ENCODE results near the gene MYOZ1.

Gene MYOZ1

DNA sequence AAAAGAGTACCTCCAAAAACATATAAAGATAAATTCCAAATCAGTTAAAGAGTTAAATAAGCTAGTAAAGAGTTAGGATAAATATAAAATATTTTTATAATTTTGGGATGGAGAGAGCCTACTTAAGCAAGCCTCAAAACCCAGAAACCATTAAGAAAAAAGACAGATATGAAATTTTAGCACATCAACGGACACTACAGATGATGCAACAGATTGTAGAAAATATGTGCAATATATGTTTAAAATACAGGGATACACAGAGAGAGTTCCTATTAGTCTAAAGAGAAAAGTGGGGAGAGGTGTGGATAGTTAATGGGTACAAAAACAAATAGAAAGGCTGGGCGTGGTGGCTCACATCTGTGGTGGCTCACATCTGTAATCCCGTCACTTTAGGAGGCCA is 26.6 kb downstream of the MYOZ1 start:
- POLR2A ChIA-PET (ENCODE audit: low non-redundant PET) = no interaction called here

GRCh38 chr10:73609116-73609515 is 32.2 kb downstream of the MYOZ1 start:
- H3K27ac ChIP-seq = no peak overlapping the region
- TF ChIP-seq, protein P1, sequence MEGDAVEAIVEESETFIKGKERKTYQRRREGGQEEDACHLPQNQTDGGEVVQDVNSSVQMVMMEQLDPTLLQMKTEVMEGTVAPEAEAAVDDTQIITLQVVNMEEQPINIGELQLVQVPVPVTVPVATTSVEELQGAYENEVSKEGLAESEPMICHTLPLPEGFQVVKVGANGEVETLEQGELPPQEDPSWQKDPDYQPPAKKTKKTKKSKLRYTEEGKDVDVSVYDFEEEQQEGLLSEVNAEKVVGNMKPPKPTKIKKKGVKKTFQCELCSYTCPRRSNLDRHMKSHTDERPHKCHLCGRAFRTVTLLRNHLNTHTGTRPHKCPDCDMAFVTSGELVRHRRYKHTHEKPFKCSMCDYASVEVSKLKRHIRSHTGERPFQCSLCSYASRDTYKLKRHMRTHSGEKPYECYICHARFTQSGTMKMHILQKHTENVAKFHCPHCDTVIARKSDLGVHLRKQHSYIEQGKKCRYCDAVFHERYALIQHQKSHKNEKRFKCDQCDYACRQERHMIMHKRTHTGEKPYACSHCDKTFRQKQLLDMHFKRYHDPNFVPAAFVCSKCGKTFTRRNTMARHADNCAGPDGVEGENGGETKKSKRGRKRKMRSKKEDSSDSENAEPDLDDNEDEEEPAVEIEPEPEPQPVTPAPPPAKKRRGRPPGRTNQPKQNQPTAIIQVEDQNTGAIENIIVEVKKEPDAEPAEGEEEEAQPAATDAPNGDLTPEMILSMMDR (conservative IDR thresholded peaks at IDR 0.05; ENCODE audit: low read depth) = no peak
- POLR2A ChIA-PET (ENCODE audit: low non-redundant PET) = interaction anchor here (1.0 kb wide), 1 partner anchor 18 kb away, joined by 3 read pairs; no protein-coding TSS in a partner anchor
- CTCF ChIA-PET = interaction anchor here (0.6 kb wide), 1 partner anchor 23 kb away, joined by 3 read pairs; no protein-coding TSS in a partner anchor
- no peak for DNase-seq (ENCODE audit: low spot score)

More for the DNA sequence above, 26.6 kb downstream of the MYOZ1 start:
- no peak overlapping the region for H3K27ac ChIP-seq
- CTCF ChIA-PET = no interaction called here
- DNase-seq (ENCODE audit: low spot score) = no peak
- TF ChIP-seq, protein P1 (conservative IDR thresholded peaks at IDR 0.05; ENCODE audit: low read depth) = no peak

GRCh38 chr10:73601486-73601921 is 39.8 kb downstream of the MYOZ1 start:
- no peak overlapping the region for H3K27ac ChIP-seq
- DNase-seq (ENCODE audit: low spot score) = peak; percentile 87
- CTCF ChIA-PET = interaction anchor here (0.6 to 0.7 kb wide), 3 partner anchors 41 to 1081 kb away, joined by 3 read pairs; no protein-coding TSS in a partner anchor
- POLR2A ChIA-PET (ENCODE audit: low non-redundant PET) = interaction anchor here (0.6 kb wide), 1 partner anchor 28 kb away, joined by 3 read pairs; no protein-coding TSS in a partner anchor
- TF ChIP-seq, protein P1 (conservative IDR thresholded peaks at IDR 0.05; ENCODE audit: low read depth) = no peak

GRCh38 chr10:73597346-73597745 is 43.9 kb downstream of the MYOZ1 start:
- TF ChIP-seq, protein P1 (conservative IDR thresholded peaks at IDR 0.05; ENCODE audit: low read depth) = no peak
- H3K27ac ChIP-seq = no peak overlapping the region
- DNase-seq (ENCODE audit: low spot score) = no peak
- POLR2A ChIA-PET (ENCODE audit: low non-redundant PET) = no interaction called here
- CTCF ChIA-PET = interaction anchor here (0.5 to 0.7 kb wide), 3 partner anchors 15 to 59 kb away, joined by 3 to 5 read pairs (median 4); no protein-coding TSS in a partner anchor

- H3K27ac ChIP-seq = no peak overlapping the region
- ChIA-PET CTCF (no interaction called here), POLR2A (ENCODE audit: low non-redundant PET) (no interaction called here)
- no peak for DNase-seq (ENCODE audit: low spot score)
- TF ChIP-seq, protein P1 (conservative IDR thresholded peaks at IDR 0.05; ENCODE audit: low read depth) = no peak
Observed at GRCh38 chr10:73593812-73594211, 47.5 kb downstream of the MYOZ1 start.

- ChIA-PET POLR2A (ENCODE audit: low non-redundant PET) (no interaction called here), CTCF (interaction anchor here (0.7 to 0.8 kb wide), 2 partner anchors 12 to 238 kb away, joined by 3 to 4 read pairs; no protein-coding TSS in a partner anchor)
- TF ChIP-seq, protein P1 (conservative IDR thresholded peaks at IDR 0.05; ENCODE audit: low read depth) = no peak
- no peak for DNase-seq (ENCODE audit: low spot score)
- H3K27ac ChIP-seq = no peak overlapping the region
Observed at GRCh38 chr10:73593110-73593509, 48.2 kb downstream of the MYOZ1 start.
